GM18519 (cell line): ENCODE results near the gene PSMC4.

Experiments used
- ATAC-seq: cut with Tn5 transposase; IDR thresholded peaks from one replicate; pipeline ENCODE4 v1.9.1; 2021; ENCODE audit warnings: mild to moderate bottlenecking, moderate library complexity; ENCODE audit not compliant: unreplicated experiment, low FRiP score

PSMC4 gene

DNA sequence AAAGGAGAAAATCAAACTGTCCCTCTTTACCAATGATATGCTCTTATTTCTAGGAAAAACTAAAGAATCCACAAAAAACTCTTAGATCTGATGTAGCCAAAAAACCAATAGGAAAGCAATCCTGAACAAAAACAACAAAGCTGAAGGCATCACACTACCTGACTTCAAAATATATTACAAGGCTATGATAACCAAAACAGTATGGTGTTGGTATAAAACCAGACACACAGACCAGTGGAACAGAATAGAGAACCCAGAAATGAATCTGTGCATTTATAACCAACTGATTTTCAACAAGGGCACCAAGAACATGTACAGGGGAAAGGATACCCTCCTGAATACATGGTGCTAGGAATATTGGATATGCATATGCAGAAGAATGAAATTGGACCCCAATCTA is 16.2 kb downstream of the PSMC4 start:
- ATAC-seq: no peak

DNA sequence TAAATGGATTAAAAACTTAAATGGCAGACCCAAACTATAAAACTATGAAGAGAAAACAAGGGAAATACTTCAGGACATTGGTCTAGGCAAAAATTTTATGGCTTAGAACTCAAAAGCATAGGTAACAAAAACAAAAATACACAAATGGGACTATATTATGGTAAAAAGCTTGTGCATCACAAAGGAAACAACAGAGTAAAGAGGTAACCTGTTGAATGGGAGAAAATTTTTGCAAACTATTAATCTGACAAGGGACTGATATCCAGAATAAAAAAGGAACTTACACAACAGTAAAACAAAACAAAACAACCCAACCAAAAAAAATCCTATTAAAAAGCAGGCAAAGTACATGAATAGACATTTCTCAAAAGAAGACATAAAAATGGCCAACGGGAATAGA is 16.6 kb downstream of the PSMC4 start:
- ATAC-seq: no peak

DNA sequence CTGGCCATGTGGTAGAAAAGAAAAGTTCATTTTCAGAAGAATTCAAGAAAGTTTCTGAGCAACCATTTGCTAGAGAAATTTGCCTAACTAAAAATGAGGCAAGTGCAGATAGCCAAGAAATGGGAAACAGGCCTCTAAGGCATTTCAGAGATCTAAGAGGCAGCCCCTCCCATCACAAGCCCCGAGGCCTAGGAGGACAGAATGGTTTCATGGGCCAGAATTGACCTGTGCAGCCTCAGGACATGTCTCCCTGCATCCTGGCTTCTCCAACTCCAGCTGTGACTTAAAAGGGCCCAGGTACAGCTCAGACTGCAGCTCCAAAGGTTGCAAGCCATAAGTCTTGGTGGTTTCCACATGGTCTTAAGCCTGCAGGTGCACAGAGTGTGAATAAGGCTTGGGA is 22.6 kb downstream of the PSMC4 start:
- no peak for ATAC-seq

GRCh38 chr19:39994361-39994760 is 23.4 kb downstream of the PSMC4 start:
- ATAC-seq: no peak

GRCh38 chr19:39995794-39996193 is 24.8 kb downstream of the PSMC4 start:
- no peak for ATAC-seq

GRCh38 chr19:39996218-39996810 is 25.3 kb downstream of the PSMC4 start:
- no peak for ATAC-seq

GRCh38 chr19:39996811-39997637 is 26.1 kb downstream of the PSMC4 start, which contains the start of gene ZNF546:
Gene ZNF546, plus strand, starts transcription at chr19:39997060. Its CDS starts 1,267 bp downstream, at chr19:39998327.
- no peak for ATAC-seq

- ATAC-seq: no peak
Measured at GRCh38 chr19:39997638-39998216, 26.8 kb downstream of the PSMC4 start.

GRCh38 chr19:39998501-39998900 is 27.5 kb downstream of the PSMC4 start:
- ATAC-seq: no peak

DNA sequence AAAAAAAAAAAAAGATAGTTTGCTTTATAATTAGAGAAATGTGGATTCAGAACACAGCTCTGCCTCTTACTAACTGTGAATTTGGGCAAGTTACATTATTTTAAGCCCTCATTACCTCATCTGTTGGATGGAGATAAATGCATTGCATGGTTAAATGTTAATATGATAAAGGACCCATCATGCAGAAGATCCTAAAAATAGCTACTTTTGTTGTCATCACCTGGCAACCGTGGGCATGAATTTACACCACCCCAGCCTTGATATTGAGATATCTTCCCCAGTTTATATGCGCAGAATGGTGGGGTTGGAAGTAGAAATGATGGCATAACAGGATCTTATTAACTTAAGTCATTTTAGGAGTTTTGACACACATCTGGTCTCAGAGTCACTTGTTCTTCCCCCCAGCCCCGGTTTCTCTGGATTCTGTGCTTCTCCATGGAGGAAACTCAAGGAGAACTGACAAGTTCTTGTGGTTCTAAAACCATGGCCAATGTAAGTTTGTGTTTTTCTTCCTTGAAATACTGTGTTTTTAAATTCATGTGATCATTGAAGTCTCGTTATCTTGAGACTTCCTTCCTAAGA is 34.8 kb downstream of the PSMC4 start:
- ATAC-seq: no peak

DNA sequence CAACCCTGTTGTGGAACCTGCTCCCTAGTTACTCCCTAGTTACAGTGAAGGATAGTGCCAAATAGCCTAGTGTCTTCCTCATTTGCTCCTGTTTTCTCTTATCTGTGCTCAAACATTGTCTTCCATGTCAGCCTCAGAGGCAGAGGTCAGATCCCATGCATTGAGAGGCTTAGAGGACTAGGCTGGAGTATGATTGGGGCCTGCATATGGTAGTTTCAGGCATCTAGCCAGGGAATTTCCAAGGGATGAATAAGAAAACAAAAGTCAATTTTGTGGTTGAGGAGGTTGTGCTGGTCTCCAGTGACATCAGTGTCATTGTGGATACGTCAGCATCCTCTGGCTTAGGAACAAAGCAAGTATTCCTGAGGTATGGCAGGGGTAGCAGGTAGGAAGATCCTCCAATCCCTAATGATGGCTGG is 35.3 kb downstream of the PSMC4 start:
- no peak for ATAC-seq

GRCh38 chr19:40009674-40010073 is 38.7 kb downstream of the PSMC4 start:
- no peak for ATAC-seq

DNA sequence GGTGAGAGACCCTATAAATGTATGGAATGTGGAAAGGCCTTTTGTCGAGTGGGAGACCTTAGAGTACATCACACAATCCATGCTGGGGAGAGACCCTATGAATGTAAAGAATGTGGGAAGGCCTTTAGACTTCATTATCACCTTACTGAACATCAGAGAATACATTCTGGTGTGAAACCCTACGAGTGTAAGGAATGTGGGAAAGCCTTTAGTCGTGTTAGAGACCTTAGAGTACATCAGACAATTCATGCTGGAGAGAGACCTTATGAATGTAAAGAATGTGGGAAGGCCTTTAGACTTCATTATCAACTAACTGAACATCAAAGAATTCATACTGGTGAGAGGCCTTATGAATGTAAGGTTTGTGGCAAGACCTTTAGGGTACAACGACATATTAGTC is 43.0 kb downstream of the PSMC4 start:
- no peak for ATAC-seq

- ATAC-seq: no peak
Measured at GRCh38 chr19:40023969-40024368, 53.0 kb downstream of the PSMC4 start.

- ATAC-seq: no peak
Measured at GRCh38 chr19:40025938-40026596, 55.1 kb downstream of the PSMC4 start.

DNA sequence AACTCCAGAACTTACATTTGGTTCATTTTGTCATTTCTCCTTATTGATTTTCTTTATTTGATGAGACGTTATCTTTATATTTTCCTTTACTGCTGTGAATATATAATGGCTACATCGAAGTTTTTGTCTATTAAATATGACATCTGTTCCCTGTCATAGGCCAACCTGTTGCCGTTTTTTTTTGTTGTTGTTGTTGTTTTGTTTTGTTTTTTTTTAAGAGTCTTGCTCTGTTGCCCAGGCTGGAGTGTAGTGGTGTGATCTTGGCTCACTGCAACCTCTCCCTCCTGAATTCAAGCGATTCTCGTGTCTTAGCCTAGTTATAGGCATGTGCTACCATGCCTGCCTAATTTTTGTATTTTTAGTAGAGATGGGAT is 55.6 kb downstream of the PSMC4 start:
- ATAC-seq: no peak
